Measurements from ENCODE around the gene GRAMD2A.

- TF ChIP-seq CTCF (tag by site-specific recombination; IDR thresholded peaks at IDR 0.05) (no peak), ZNF138 (tag by site-specific recombination; IDR thresholded peaks at IDR 0.05; ENCODE audit: borderline replicate concordance) (no peak), ZNF561 (tag by site-specific recombination; IDR thresholded peaks at IDR 0.05; ENCODE audit: borderline replicate concordance) (no peak), ZNF76 (tag by site-specific recombination; IDR thresholded peaks at IDR 0.05; ENCODE audit: borderline replicate concordance, low read depth) (no peak), ZNF670 (tag by site-specific recombination; IDR thresholded peaks at IDR 0.05; ENCODE audit: low read depth) (no peak), ELK4 (IDR thresholded peaks at IDR 0.05; ENCODE audit: borderline replicate concordance, low read depth, low read length) (no peak), KLF16 (tag by site-specific recombination; IDR thresholded peaks at IDR 0.05) (no peak), ZNF747 (tag by site-specific recombination; IDR thresholded peaks at IDR 0.05) (no peak), ZNF311 (tag by site-specific recombination; IDR thresholded peaks at IDR 0.05; ENCODE audit: borderline replicate concordance) (no peak), ZNF335 (tag by site-specific recombination; conservative IDR thresholded peaks at IDR 0.05) (no peak), ZNF362 (tag by site-specific recombination; IDR thresholded peaks at IDR 0.05) (no peak)
Observed at GRCh38 chr15:72206677-72207000, 9.1 kb upstream of the GRAMD2A start.

Measured in HEK293 (cell line).